NCI-H748 (cell line): ENCODE results near the gene MAP10.

ENCODE experiments used
- DNase-seq: peaks from one replicate; lab custom pipeline; 2025; ENCODE audit not compliant: unreplicated experiment; lab: John Stamatoyannopoulos, UW

The MAP10 gene

GRCh38 chr1:232854798-232855159 is 49.6 kb downstream of the MAP10 start:
- no peak for DNase-seq

- DNase-seq = no peak
Measured at GRCh38 chr1:232856541-232856940, 51.3 kb downstream of the MAP10 start.
